ENCODE measurements around the gene TEC. TPM values are rescaled to one million over a fixed set of nuclear protein-coding genes. Genes with fewer than 3 reads are reported as not detected.
A peak's percentile ranks its signal among the peaks of the same experiment; 100 is the strongest.

TEC gene
- total and polyA plus RNA-seq, 9 of the 15 experiments (the other 6 are each of a cell fraction or from before 2014, with no cell fraction given): 5.3 to 14.7 (median 8.8) TPM

GRCh38 chr4:48262926-48263325 is 6.7 kb downstream of the TEC start:
- DNase-seq (ENCODE audit: extremely low read depth in 1 of 4, low spot score in 3 of 4) (peak in 1 of 4 experiments; percentile 8), FAIRE-seq (no peak), ATAC-seq (no peak)
- peaks cover 12% of the 10 kb centered on the region for H3K36me3 ChIP-seq (ENCODE audit: control insufficient read depth, insufficient read depth, low read length)
- in situ Hi-C loops (cut with MboI): no loop called here
- TF ChIP-seq TAF1 (IDR thresholded peaks at IDR 0.05; ENCODE audit: control insufficient read depth, extremely low read depth, insufficient read depth, low read length, severe bottlenecking) (no peak), ARID4B (CRISPR knock-in tag; IDR thresholded peaks at IDR 0.05) (0 out of 2 replicates have a peak, but pooled peaks have one; percentile 22)
- ChIA-PET POLR2A (interaction anchor here (1.2 kb wide), 1 partner anchor 11 kb away, joined by 4 read pairs; no protein-coding TSS in a partner anchor), CTCF (ENCODE audit: low intra/inter-chr PET ratio) (no interaction called here)
- H3K9ac ChIP-seq (ENCODE audit: insufficient read depth in 1 of 2, low read depth in 2 of 2, low read length in 2 of 2): no peak overlapping the region
- intact Hi-C loops (cut with micrococcal nuclease): no loop called here
- WGBS (ENCODE audit: insufficient coverage, low coverage, missing lambda C conversion rate): 17% methylated on average over 3 of the region's 3 CpGs
- H2AFZ ChIP-seq (ENCODE audit: low read depth, low read length): no peak overlapping the region
- no TSS peak for BruUV-seq (replicated peaks)
- H3K4me2 ChIP-seq (ENCODE audit: insufficient read depth, low read length): no peak overlapping the region
- peaks cover 89% of the 10 kb centered on the region for H3K79me2 ChIP-seq (ENCODE audit: control insufficient read depth, insufficient read depth, low read length)
- H3K9me1 ChIP-seq (ENCODE audit: control insufficient read depth, insufficient read depth, low read length): no peaks in the 10 kb centered on the region
- H4K20me1 ChIP-seq (replicated peaks; ENCODE audit: control insufficient read depth, insufficient read depth, low read length): no peaks in the 10 kb centered on the region
- H3K4me1 ChIP-seq (replicated peaks in 1 of 2; ENCODE audit: control insufficient read depth in 2 of 2, insufficient read depth in 2 of 2, low read length in 2 of 2): peaks cover 14 to 22% of the 10 kb centered on the region in 2 experiments
- no peaks in the 10 kb centered on the region for H3K9me3 ChIP-seq (replicated peaks; ENCODE audit: control insufficient read depth, insufficient read depth, low read depth, low read length)
- H3K27me3 ChIP-seq (ENCODE audit: control insufficient read depth in 2 of 2, insufficient read depth in 2 of 2, low read length in 2 of 2): no peaks in the 10 kb centered on the region
- H3K4me3 ChIP-seq: no peak overlapping the region
- no peak overlapping the region for H3K27ac ChIP-seq (ENCODE audit: extremely low read depth, low read depth, low read length)

Data from K562 (cell line).